Esophagus squamous epithelium (tissue), 5 donors: ENCODE data around the gene BCL2L13. TPM values are rescaled to one million over a fixed set of nuclear protein-coding genes. Genes with fewer than 3 reads are reported as not detected.

Experiments
- DNase-seq: peaks from one replicate; lab custom pipeline; 2025; lab: John Stamatoyannopoulos, UW
- H3K27ac ChIP-seq, 4 donors: fragments of 200-600 bp; sonication (generic); one replicate each; pipeline ENCODE4 v1.5.1; 2016 to 2019; ENCODE audit warnings: mild to moderate bottlenecking in 1 of 4
- H3K27me3 ChIP-seq, 4 donors: fragments of 200-600 bp; sonication (generic); 1 replicate in 3 of 4; 2 replicates in 1 of 4; pipeline versions ENCODE4 v1.5.1 to v1.6.0; 2017 to 2021; ENCODE audit warnings: antibody characterized with exemption in 1 of 4
- H3K36me3 ChIP-seq, 3 donors: fragments of 200-600 bp; sonication (generic); one replicate each; pipeline ENCODE4 v1.5.1; 2016 to 2019
- H3K4me1 ChIP-seq, 3 donors: fragments of 200-600 bp; sonication (generic); one replicate each; pipeline ENCODE4 v1.5.1; 2017 to 2019
- H3K4me3 ChIP-seq, 4 donors: fragments of 200-600 bp; sonication (generic); 1 replicate in 3 of 4; 2 replicates in 1 of 4; pipeline ENCODE4 v1.5.1; 2016 to 2019; ENCODE audit warnings: mild to moderate bottlenecking in 2 of 4, moderate library complexity in 1 of 4
- H3K9me3 ChIP-seq, 3 donors: fragments of 200-600 bp; sonication (generic); one replicate each; pipeline ENCODE4 v1.5.1; 2016 to 2019
- POLR2A ChIP-seq, 4 donors: fragments of 450-650 bp; IDR thresholded peaks; one replicate each; pipeline ENCODE4 v1.6.1; 2017; ENCODE audit warnings: antibody characterized with exemption in 4 of 4, mild to moderate bottlenecking in 4 of 4, moderate library complexity in 3 of 4
- WGBS, 2 donors: methylation state at CpG; one replicate each; pipeline ENCODE4 v1.1.5; 2018; 5-methylcytosine and 5-hydroxymethylcytosine counted together
- intact Hi-C: fragments of 100-400 bp; cut with DNase I; formaldehyde crosslinking; loops from one replicate; pipeline ENCODE4 v1.15.0; 2022
- total RNA-seq, 4 donors: library from RNA; depleted of rRNA; stranded (reverse); fragments of >200 nt; gene quantifications; one replicate each; pipeline ENCODE4 v1.1.0, GENCODE V29; 2016
- TF ChIP-seq, protein P1 (sequence below), 6 experiments: fragments of 450-650 bp in 4 of 6; fragments of 200-600 bp in 2 of 6; sonication (generic) in 2 of 6; IDR thresholded peaks; one replicate each; pipeline ENCODE4 v1.5.1; 2016 to 2019; ENCODE audit warnings: antibody characterized with exemption in 6 of 6, mild to moderate bottlenecking in 4 of 6, moderate library complexity in 4 of 6
- donor health status: DM: yes; HTN: yes; CAD: no.

BCL2L13 gene
- total RNA-seq, 4 donors from 2014 or later: 31.7 to 49.2 (median 43.1) TPM

- intact Hi-C loops: no loop called here
- TF ChIP-seq, protein P1, sequence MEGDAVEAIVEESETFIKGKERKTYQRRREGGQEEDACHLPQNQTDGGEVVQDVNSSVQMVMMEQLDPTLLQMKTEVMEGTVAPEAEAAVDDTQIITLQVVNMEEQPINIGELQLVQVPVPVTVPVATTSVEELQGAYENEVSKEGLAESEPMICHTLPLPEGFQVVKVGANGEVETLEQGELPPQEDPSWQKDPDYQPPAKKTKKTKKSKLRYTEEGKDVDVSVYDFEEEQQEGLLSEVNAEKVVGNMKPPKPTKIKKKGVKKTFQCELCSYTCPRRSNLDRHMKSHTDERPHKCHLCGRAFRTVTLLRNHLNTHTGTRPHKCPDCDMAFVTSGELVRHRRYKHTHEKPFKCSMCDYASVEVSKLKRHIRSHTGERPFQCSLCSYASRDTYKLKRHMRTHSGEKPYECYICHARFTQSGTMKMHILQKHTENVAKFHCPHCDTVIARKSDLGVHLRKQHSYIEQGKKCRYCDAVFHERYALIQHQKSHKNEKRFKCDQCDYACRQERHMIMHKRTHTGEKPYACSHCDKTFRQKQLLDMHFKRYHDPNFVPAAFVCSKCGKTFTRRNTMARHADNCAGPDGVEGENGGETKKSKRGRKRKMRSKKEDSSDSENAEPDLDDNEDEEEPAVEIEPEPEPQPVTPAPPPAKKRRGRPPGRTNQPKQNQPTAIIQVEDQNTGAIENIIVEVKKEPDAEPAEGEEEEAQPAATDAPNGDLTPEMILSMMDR (IDR thresholded peaks at IDR 0.05): no peak
- no peak for TF ChIP-seq POLR2A (IDR thresholded peaks at IDR 0.05)
- H3K9me3 ChIP-seq: no peaks in the 10 kb centered on the region
Observed at GRCh38 chr22:17728786-17729185, 90.2 kb downstream of the BCL2L13 start.

GRCh38 chr22:17729561-17729960 is 91.0 kb downstream of the BCL2L13 start:
- TF ChIP-seq, protein P1 (IDR thresholded peaks at IDR 0.05): no peak
- TF ChIP-seq POLR2A (IDR thresholded peaks at IDR 0.05): no peak
- intact Hi-C loops: no loop called here
- H3K27me3 ChIP-seq: no peaks in the 10 kb centered on the region
- H3K36me3 ChIP-seq: peaks cover 8 to 94% (median 28%) of the 10 kb centered on the region in 3 donors
- WGBS, 2 donors: 78 to 84% methylated on average over 6 of the region's 6 CpGs
- H3K27ac ChIP-seq: no peak overlapping the region
- DNase-seq: no peak
- H3K4me1 ChIP-seq: peaks cover 0 to 26% (median 0%) of the 10 kb centered on the region in 3 donors
- no peak overlapping the region for H3K4me3 ChIP-seq
- H3K9me3 ChIP-seq: no peaks in the 10 kb centered on the region

More at GRCh38 chr22:17728786-17729185, 90.2 kb downstream of the BCL2L13 start:
- Histone ChIP-seq H3K4me1 (peaks cover 0 to 26% (median 0%) of the 10 kb centered on the region in 3 donors), H3K27me3 (no peaks in the 10 kb centered on the region), H3K36me3 (peaks cover 8 to 86% (median 28%) of the 10 kb centered on the region in 3 donors), H3K4me3 (no peak overlapping the region), H3K27ac (no peak overlapping the region)
- 81 to 84% methylated on average over 8 of the region's 8 CpGs for WGBS, 2 donors
- no peak for DNase-seq

- Histone ChIP-seq H3K4me3 (no peak overlapping the region), H3K4me1 (peaks cover 0 to under 1% (median 0%) of the 10 kb centered on the region in 3 donors), H3K27me3 (no peaks in the 10 kb centered on the region), H3K9me3 (no peaks in the 10 kb centered on the region), H3K27ac (no peak overlapping the region), H3K36me3 (peaks cover 7 to 99% (median 23%) of the 10 kb centered on the region in 3 donors)
- no peak for DNase-seq
- intact Hi-C loops: no loop called here
- TF ChIP-seq, protein P1 (IDR thresholded peaks at IDR 0.05): no peak
- TF ChIP-seq POLR2A (IDR thresholded peaks at IDR 0.05): no peak
- whole genome bisulfite sequencing, 2 donors: 83 to 87% methylated on average over 2 of the region's 2 CpGs
Observed at GRCh38 chr22:17732251-17732854, 93.8 kb downstream of the BCL2L13 start.

DNA sequence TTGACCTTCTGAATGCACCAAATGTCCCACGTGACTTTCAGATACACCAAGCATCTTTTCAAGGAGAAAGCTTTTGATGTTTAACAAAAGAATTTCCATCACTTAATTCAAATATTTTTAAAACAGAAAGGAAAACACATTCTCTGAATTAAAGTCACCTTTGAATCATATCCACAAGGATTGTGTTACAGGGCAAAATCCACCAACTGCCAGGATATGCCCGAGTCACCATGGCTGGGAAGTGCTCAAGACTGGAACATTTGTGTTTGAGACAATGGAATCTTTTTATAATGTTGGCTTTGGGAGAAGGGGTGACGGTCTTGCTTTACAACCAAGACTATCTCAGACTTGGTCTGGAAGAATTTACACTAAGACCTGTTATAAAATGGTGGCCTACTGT is 94.9 kb downstream of the BCL2L13 start:
- intact Hi-C loops: no loop called here

DNA sequence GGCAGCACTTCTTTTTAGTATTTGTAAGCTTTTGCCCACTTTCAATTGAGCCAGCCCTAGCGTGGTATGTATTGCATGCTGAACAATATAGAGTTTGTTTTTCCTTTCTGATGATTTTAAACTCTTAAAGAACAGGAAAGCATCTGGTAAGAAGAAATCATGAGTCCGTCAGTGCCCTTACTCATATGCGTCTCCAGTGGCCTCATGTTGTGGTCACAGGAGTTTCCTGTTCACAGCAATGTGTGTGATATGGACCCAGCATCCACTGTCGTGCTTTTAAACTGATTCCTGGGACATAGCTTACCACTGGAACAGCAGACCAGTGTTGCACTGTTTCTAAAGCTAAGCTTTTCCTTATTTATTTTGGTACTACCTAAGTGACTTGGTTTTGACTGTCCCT is 95.6 kb downstream of the BCL2L13 start:
- 68 to 75% methylated on average over 4 of the region's 4 CpGs for WGBS, 2 donors
- H3K27me3 ChIP-seq: no peaks in the 10 kb centered on the region
- H3K4me1 ChIP-seq: no peaks in the 10 kb centered on the region
- H3K36me3 ChIP-seq: peaks cover 0 to 99% (median 14%) of the 10 kb centered on the region in 3 donors
- H3K9me3 ChIP-seq: no peaks in the 10 kb centered on the region
- no peak for DNase-seq
- no peak for TF ChIP-seq POLR2A (IDR thresholded peaks at IDR 0.05)
- TF ChIP-seq, protein P1 (IDR thresholded peaks at IDR 0.05): no peak
- no peak overlapping the region for H3K4me3 ChIP-seq
- peak overlapping the region in 1 of 4 donors; percentile 17 for H3K27ac ChIP-seq
- intact Hi-C loops: no loop called here

More for the DNA sequence above, 94.9 kb downstream of the BCL2L13 start:
- DNase-seq: no peak
- no peaks in the 10 kb centered on the region for H3K9me3 ChIP-seq
- H3K4me1 ChIP-seq: no peaks in the 10 kb centered on the region
- TF ChIP-seq POLR2A (IDR thresholded peaks at IDR 0.05): no peak
- TF ChIP-seq, protein P1 (IDR thresholded peaks at IDR 0.05): no peak
- no peaks in the 10 kb centered on the region for H3K27me3 ChIP-seq
- peak overlapping the region in 1 of 4 donors; percentile 17 for H3K27ac ChIP-seq
- no peak overlapping the region for H3K4me3 ChIP-seq
- peaks cover 0 to 99% (median 14%) of the 10 kb centered on the region in 3 donors for H3K36me3 ChIP-seq
- 54 to 69% methylated on average over 3 of the region's 3 CpGs for WGBS, 2 donors
